Gastrocnemius medialis (tissue), 4 donors: ENCODE results near the gene KRT79.

Source experiments
- CTCF ChIP-seq, 5 experiments: fragments of 450-650 bp in 3 of 5; fragments of 200-600 bp in 2 of 5; sonication (generic) in 2 of 5; IDR thresholded peaks in 4 of 5; conservative IDR thresholded peaks in 1 of 5; 1 replicate in 4 of 5; 2 replicates in 1 of 5; pipeline ENCODE4 v1.5.1; 2016 to 2019; ENCODE audit warnings: antibody characterized with exemption in 5 of 5, mild to moderate bottlenecking in 3 of 5, moderate library complexity in 3 of 5
- POLR2A ChIP-seq, 2 donors: fragments of 450-650 bp; IDR thresholded peaks; one replicate each; pipeline ENCODE4 v1.6.1; 2017; ENCODE audit warnings: antibody characterized with exemption in 2 of 2, mild to moderate bottlenecking in 2 of 2, moderate library complexity in 2 of 2

GRCh38 chr12:52797529-52797894, 36.6 kb downstream of the KRT79 start:
- TF ChIP-seq POLR2A (IDR thresholded peaks at IDR 0.05) (no peak), CTCF (IDR thresholded peaks at IDR 0.05 in 4 of 5, conservative IDR thresholded peaks at IDR 0.05 in 1 of 5) (no peak)
